ENCODE data around the gene PRXL2A. TPM values are rescaled to one million over a fixed set of nuclear protein-coding genes. Genes with fewer than 3 reads are reported as not detected.
"Not testable (repeated sequence)": the region's sequence is repeated elsewhere in the genome, so short reads cannot be mapped to it uniquely, and the experiment has no call there.

Gene PRXL2A
- polyA plus RNA-seq, 3 donors: 102 to 119 (median 105) TPM

GRCh38 chr10:80407812-80408241, 524 bp upstream of the PRXL2A start:
- DNase-seq: no peak

DNA sequence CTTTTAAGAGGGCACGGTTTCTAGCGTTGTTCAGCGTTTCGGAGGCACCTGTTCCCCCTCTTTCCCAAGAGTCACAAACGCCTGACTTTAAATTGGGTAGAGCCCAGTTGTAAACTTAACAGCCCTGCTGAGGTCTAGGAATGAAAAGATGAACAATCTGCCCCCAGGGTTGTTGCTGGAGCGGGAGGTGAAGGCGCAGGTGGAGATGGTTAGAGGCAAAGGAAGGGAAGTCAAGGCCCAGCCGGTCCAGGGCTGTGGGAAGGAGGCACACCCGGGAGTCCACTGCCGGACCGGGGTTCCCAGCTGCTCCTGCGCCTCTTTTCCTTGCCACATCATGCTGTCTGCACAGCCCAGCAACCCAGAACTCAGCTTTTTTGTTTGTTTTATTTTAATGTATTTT, 770 bp downstream of the PRXL2A start:
- no peak for DNase-seq

DNA sequence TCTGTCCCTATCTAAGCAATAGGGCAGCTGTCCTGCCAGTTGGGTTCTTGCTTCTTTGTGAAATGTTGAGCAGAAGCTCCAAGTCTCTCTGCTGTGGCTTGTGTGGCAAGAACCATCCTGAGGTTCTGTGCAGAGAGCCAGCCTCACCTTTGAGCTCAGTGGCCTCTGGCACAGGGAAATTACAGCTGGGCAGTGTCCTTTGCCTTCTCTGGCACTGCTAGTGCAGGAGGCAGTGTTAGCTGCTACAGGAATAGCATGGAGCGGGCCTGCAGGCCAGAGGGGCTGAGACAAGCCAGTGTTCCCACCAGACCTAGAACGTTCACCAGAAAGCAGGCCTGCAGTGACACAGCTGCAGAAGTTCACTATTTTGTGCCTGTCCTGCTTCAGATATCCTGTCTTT, 1.8 kb downstream of the PRXL2A start:
- no peak for DNase-seq

DNA sequence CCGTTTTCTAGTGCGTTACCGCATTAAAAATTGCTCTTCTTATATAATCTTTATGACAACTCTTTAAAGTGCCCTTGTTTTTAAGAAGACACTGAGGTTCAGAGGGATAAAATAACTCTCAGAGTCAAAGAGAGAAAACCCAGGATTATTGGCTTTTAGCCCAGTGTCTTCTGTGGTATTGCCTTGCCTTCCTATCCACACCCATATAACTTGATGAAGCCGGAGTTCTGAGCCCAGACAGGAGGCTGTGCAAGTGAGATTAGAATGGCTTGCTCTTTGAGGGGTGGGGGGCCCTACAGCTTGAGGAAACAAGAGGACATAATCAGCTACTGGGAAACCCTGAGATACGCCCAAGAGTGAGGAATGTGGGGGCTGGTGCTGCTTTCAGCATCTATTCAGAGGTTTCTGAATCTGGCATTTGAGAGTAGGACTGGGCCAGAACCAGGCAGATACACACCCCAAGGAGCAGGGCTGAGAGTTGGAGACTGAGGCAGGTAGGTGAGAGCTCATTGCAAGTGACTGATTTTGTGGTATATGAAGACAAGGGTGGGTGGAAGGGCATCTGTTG, 2.3 kb downstream of the PRXL2A start:
- DNase-seq: no peak

GRCh38 chr10:80411267-80411668, 2.9 kb downstream of the PRXL2A start:
- DNase-seq: no peak

DNA sequence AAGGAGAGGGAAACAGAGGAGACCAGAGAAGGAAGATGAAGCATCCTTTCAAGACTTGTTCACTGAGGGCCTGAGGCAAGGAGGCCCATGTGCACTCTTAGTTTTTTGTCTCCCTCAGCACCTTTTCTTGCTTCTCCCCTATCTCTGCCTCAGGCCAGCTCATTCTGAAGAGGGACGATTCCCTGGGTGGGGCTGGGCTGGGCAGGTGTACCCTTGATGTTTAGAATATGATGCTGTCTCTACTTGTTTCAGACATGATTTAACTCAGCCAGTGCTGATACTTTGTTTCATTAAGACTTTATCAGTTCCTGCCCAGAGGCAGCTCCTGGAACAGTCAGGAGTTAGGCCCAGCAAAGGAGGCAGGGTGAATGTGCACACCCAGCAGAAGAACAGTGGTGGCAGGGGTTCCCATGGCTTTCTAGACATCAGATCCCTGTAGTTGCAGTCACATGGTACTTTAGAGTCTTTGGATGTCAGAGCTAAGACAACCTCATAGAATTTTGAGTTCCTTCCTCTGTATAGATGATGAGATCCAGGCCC, 3.4 kb downstream of the PRXL2A start:
- no peak for DNase-seq

DNA sequence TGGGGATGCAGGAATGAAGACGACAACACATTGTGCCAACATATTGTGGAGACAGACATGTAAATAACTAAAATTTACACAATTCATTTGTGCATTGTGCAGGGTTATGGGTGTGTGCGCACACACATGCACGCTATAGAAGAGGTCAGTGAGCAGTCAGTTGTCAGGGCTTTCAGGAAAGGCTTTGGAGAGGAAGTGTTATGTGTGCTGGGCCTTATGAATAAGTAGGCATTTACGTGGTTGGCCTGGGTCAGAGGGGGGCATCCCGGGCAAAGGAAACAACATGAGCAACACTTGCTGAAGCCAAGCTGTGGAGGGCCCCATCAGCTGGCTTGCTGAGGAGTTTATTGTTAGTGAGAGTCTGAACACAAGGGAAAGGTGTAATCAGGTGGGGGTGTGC, 4.1 kb downstream of the PRXL2A start:
- DNase-seq: no peak

GRCh38 chr10:80413271-80413996, 5.1 kb downstream of the PRXL2A start:
- no peak for DNase-seq

DNA sequence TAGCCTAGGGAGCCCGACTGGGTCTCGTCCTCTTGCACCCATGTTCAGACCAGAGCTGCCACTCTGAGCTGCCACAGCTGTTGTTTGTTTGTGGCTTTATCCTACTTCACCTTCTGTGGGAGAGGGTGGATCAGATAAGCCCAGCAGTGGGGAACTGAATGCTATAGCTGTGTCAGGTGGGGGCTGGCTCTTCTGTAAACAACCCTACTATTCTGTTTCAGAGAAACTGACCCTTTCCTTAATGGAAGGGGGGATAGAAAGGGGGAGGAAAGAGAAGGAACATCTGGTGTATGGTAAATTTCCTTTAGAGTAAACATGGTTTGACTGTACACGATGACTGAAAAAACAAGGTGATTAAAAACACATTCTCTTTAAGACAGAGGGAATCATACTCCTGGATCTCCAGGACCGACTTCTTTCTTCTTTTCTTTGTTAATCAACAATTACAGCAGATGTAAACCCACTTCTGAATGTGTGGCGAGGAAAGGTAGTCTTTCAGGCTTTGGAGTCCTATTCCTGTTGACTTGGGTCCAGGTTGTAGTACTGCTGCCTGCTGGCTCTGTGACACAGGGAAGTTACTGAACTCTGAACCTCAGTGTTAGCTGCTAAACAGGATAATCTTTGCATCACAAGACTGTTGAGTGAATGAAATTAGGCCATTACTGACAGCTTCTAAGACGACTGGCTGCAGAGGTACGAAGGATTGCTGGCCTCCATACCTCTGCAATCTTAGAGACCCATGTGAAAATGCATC, 6.0 kb downstream of the PRXL2A start:
- peak; percentile 76 for DNase-seq

DNA sequence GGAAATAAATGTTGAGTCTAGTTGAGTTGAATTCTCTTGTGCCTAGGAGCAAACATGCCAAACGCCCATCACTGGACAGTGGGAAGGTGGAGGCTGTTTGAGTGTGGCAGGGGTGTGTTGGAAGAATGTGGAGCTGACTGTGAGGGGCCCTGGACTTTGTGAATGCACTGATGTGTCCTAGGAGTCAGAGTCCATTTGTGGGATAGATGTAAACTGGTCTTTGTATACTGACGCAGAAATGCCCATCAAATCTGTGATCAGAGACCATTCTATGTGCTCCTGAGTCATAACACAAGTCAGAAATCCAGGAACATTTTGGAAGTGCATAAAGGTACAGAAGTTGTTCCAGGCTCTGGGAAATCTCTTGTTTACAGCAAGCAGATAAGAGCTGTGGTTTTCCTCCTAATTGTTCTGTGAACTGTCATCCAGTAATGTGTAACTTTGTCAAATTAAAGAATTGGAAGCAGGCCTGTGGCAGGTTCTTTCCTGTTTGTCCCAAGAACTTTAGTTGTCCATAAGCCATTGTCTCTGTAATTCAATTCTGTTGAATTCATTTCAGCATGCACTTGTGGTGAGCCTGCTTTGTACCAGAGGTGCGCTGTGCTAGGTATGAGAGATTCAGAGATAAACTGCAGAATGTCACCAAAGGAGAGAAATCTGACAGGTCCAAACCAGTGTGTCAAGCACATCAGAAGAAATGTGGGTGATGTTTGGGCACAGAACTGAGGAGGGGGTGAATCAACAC, 7.6 kb downstream of the PRXL2A start:
- DNase-seq: no peak

- peak; percentile 71 for DNase-seq
Measured at GRCh38 chr10:80416479-80417098, 8.2 kb downstream of the PRXL2A start.

- DNase-seq: not testable (repeated sequence)
Measured at GRCh38 chr10:80417256-80417655, 8.9 kb downstream of the PRXL2A start.

GRCh38 chr10:80421050-80421706, 12.8 kb downstream of the PRXL2A start:
- DNase-seq: no peak

DNA sequence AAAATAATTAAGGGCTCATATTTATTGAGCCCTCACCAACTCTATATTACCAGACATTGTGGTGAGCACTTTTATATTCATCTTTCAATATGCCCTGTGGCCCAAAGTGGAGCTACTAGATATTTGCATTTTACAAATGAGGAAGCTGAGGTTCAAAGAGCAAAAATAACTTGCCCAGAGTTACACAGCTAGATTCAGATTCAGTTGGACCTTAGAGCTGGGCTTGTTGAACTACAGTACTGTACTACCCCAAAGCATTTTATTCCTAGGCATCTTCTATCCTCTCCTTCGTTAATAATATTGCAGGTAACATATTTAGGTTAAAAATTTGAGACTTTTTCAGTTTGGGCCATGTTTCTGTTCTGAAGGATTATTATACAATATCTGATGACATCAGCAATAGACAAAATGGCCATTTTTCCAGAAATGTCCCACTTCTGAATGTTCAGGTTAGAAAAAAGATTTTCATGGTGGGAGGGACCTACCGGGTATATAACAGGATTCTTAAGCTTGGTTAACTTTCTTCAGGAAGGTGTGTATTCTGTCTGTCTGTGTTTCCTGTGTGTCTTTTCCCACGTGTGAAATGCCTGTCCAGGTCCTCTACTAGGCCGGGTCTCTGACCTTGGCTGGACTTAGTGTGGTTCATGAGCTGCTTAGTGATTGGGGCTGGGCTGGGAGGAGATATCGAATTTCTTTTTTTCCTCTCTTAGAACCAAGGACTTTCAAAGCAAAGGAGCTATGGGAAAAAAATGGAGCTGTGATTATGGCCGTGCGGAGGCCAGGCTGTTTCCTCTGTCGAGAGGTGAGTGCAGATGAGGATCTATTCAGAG, 13.6 kb downstream of the PRXL2A start:
- DNase-seq: no peak

DNA sequence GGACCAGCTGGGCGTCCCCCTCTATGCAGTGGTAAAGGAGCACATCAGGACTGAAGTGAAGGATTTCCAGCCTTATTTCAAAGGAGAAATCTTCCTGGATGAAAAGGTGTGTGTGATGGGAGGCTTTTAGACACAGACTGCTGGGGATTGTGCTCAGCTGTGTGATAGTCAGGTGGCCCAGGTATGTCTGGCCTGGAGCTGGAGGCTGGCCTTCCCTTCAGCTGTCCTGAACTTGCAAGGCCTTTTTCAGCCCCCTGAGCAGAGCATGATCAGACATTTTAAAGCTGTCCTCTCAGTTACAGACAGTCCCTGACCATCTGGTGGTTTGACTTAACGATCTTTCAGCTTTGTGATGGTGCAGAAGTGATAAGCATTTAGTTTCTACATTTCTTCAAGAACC, 17.6 kb downstream of the PRXL2A start:
- no peak for DNase-seq

- DNase-seq: no peak
Measured at GRCh38 chr10:80427541-80427940, 19.2 kb downstream of the PRXL2A start.

DNA sequence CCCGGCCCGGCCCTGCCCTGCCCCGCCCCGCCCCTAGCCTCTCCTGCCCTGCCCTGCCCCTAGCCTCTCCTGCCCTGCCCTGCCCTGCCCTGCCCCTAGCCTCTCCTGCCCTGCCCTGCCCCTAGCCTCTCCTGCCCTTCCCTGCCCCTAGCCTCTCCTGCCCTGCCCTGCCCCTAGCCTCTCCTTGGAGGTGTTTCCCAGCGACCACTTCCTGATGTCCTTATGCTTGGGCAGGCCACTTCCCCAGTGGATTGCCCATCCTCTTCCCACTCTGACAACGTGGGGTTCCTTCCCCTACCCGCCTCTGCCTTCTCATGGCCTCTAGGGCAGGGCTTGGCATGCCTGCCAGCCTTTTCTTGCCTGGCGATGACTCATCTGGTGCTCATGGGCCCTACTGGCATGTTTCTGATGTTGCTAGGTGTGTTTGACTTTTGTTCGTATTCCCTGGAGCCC, 21.2 kb downstream of the PRXL2A start:
- no peak for DNase-seq

DNA sequence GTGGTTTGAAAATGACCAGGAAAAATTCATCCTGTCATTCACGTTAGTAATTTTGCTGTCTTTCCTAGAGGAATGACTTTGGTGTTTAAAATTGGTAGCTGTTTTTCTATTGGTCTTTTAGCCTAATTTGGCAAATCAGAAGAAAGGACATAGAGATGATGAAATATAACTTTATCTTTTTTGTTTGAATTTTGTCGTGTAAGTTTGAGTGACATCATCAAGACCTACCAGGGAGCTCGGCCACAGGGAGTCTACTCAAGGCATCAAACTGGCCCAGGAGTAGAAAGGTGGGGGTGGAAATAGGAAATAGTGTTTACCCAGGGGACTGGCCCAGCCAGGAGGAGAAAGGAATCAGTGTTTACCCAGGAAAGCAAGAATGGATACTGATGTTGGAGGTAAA, 24.8 kb downstream of the PRXL2A start:
- no peak for DNase-seq

GRCh38 chr10:80436446-80437098, 28.2 kb downstream of the PRXL2A start:
- no peak for DNase-seq

GRCh38 chr10:80437227-80437626, 28.9 kb downstream of the PRXL2A start:
- no peak for DNase-seq
